Activated T-helper 9 cell treated with anti-CD3 and anti-CD28 coated beads, Interleukin-2, amount 50 U/mL, for 16 hours (primary cell): ENCODE data around the gene DDX10.

ENCODE experiments used
- DNase-seq: peaks from one replicate; pipeline ENCODE4 v3.0.0-alpha.2; 2020; ENCODE audit warnings: low read depth

DDX10 gene

DNA sequence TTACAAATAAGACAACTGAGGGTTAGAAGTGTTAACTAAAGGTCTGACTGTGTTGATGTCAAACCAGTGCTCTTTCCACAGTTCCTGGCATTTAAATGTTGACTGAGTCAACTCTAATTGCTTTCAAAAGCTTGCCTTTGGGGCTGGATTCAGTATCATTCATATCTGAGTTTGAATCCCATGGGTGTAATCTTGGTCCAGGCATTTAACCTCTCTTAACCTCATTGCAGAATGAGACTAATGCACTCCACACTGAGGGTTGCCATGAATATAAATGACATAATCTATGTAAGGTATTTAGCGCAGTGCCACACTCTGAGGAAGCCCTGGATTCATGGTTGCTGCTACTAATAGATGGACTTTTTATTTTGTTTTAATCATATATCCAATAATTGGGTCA, 274.3 kb downstream of the DDX10 start:
- DNase-seq: no peak

GRCh38 chr11:108943853-108944252, 279.0 kb downstream of the DDX10 start:
- no peak for DNase-seq

DNA sequence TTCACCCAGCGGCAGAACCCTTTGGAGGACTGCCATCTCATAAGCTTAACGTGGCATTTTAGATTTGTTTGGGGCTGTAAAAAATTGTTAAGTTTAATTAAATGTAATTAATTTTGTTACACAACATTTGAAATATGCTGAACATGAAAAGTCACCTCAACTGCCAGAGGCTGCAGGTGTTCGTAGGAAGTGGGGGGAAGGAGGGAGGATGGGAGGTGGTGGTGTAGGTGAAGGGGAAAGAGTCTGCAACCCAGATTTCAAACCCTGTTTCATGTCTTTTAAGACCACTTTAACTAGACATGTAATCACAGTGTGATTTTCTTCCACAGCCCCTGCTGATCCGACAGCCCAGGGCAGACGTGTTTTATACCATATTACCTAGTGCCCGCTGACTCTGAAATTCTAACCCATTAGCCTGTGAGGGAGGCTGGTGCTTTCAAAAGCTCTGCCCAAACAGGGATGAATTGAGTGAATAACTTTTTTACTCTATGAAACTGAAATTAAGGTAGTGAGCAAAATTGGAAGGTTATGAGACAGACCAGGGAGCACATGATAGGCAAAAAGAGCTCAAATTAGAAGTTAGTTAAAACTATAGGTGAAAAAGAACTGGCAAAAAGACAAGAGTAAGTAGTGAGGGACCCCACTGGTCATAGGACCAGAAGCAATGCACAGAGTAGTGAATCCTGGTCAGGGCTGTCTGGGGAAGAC, 279.8 kb downstream of the DDX10 start:
- DNase-seq: no peak

DNA sequence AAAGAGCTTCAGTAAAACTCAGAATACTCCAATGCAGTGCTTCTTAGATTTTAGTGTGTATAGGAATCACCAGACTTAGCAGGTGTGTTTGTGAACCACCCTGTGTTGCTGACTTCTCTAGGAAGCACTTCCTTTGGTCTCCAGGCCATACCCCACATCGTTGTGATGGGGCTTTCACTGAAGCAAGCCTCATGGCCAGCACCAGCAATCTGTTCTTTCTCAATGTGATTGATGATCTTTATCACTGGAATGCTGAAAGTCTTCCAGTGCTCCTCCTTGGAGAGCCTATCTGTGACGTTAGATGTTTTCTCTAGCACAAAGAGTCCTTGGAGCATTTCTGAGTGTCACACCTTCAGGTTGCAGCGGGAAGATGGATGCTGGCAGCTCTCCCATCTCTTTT, 280.5 kb downstream of the DDX10 start:
- no peak for DNase-seq

- DNase-seq: no peak
These were observed 283.0 kb downstream of the DDX10 start for GRCh38 chr11:108947654-108948570.

- DNase-seq: no peak
These were observed 293.7 kb downstream of the DDX10 start for GRCh38 chr11:108958368-108959104.

GRCh38 chr11:108959105-108959761, 294.4 kb downstream of the DDX10 start:
- DNase-seq: no peak

- no peak for DNase-seq
These were observed 295.0 kb downstream of the DDX10 start for GRCh38 chr11:108959874-108960273.

GRCh38 chr11:108960501-108960900, 295.6 kb downstream of the DDX10 start:
- no peak for DNase-seq

DNA sequence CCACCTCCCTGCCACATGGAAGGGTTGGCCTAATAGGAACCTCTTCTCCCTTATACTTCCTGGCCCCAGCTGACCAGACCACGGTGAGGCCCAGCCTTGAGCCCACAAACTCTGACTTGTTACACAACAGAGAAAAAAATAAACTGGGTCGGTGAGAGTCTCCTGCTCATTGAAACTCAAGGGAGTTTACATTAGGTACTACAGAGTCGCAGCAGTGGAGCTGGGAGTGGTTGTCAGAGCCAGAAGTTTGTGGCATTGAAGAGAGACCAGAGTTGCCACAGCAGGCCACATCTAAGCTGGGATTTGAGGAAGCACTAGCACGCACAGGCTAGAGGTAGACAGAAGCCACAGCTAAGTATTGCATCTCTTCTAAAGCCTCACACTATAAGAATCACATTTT, 296.2 kb downstream of the DDX10 start:
- no peak for DNase-seq

DNA sequence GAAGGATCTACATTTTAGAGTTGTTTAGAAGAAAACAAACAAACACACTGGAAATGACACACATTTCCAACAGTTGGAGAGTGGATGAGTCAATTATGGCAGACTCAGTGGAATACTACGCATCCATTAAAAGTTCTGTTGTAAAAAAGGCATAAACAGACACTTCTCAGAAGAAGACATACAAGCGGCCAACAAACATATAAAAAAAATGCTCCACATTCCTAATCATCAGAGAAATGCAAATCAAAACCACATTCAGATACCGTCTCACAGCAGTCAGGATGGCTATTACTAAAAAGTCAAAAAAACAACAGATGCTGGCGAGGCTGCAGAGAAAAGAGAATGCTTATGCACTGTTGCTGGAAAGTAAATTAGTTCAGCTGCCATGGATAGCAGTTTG, 298.2 kb downstream of the DDX10 start:
- DNase-seq: no peak

DNA sequence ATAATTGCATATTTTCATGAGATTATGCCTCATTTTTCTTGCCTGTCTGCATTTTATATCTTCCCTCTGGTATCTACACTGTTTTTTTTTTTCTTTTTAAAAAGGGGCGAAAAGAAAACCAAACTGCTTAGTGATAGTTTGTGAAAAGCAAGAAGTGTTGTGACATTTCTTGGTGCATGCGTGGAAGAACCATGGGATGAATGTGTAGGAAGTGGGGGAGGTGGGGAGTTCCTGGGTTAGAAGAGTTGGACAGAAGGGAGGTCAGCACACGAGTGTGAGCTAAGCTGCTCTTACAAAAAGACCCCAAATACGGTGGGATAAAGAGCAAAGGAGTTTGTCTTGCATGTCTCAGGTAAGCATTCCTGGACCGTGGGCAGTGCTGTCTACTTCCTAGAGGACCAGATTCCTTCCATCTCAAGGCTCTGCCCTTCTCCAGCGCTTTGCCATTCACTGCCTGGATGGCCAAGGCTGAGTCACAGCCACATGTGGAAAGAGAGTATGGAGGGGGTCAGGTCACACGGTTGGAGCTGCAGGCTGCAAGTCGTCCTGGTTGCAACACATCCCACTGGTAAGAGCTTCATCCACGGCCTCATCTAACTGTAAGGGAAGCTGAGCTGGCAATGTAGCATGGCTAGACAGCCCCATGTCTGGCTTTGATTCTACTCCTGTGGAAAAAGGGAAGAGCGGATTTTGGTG, 300.6 kb downstream of the DDX10 start:
- DNase-seq: no peak

DNA sequence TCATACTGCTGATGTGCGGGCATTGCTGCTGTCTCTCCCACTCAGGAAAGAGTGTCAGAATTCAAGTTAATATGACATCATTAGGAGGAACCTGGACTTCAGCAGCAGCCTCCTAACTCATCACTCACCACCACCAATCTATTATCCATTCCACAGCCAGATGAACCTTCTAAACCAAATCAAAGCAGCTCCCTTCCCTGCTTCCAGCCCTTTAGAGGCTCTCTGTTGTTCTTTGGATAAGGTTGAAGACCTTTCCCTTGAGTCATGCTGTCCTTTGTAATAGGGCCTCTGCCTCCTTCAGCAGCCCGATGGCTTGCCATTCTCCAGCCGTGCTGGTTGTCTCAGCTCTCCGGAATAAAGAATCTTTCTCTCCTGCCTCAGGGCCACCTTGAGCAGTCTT, 301.3 kb downstream of the DDX10 start:
- no peak for DNase-seq

DNA sequence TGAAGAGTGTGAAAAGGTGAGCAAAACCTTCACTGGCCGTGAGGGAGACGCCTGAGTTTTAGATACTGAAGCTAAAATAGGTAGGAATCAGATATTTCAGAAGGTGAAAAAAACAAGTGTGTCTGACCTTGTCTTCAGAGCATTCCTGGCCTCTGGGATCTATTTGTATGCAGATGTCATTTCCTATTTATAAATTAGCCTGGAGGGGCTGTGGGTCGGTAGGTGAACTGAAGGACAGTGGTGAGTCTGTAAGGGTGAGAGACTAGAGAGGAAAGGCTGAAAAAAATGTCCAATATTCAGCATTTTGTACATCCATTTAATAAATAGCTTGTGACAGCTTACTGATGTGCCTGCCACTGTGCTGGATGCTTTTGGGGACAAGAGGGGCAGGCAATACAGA, 302.1 kb downstream of the DDX10 start:
- no peak for DNase-seq

DNA sequence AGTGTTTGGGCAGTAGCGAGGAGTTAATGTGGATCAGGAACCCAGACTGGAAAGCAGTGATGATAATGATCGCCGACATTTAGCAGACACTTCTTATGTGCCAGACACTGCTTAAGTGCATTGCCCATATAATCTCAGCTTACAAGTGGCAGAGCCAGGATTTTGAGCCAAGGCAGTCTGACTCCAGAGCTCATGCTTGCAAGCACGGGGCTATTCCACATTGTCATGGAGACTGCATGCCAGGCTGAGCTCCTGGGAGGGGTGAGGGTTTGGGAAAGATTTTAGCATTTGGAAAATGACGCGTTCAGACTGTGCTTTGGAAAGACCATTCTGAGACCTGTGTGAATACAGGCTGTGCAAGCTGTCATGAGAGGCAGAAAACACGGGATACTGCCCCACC, 302.7 kb downstream of the DDX10 start:
- no peak for DNase-seq

- DNase-seq: no peak
These were observed 305.5 kb downstream of the DDX10 start for GRCh38 chr11:108970221-108970991.

DNA sequence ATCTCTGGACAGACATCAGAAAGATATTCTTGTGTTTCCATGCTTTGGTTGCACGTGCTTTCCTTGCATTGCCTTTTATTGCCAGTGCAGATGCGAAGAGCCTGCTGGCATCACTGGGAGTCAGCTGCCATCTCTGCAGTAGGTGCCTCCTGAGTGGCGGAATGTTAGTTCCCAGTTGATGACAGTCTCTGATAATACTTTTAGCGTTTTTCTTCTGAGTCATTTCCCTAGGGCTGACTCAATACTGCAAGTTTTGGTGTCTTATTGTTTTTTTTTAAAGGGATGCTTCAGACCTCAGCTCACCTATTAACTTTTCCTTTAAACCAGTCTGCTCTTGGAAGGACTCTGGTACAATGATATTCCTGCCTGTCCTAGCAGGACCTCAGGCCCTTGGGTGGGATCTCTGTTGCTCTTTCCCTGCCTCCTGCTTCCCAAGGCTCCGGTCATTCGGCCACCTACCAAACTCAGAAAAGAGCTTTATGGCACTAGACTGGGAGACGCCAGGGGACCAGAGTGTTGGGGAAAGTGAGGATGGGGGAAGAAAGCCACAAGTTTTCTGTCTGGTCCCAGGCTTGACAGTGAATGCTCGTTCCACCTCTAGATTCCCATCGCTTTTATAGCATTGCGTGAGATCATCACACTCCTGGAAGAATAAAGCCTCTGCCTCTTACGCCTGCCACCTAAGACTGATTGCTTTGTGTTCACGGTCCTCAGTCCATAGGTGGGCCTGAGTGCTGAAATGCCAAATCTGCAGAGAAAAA, 308.7 kb downstream of the DDX10 start:
- no peak for DNase-seq

DNA sequence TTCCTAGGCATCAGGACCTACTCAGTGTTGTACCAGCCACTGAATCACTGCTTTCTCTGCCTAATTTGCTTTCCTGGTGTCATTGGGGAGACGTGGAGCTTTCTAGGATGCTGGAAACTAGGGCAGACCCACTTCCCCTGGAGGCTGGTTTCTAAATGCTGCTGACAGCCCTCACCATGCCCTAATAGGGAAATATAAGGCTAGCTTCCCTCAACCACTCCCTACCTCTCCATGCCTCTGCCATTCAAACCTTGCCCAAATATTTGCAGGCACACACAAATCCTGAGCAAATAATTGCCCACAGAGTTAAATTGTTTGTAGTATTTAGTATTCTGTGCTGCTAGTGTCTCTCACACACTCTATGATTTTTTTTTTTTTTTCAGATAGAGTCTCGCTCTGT, 310.2 kb downstream of the DDX10 start:
- DNase-seq: no peak

DNA sequence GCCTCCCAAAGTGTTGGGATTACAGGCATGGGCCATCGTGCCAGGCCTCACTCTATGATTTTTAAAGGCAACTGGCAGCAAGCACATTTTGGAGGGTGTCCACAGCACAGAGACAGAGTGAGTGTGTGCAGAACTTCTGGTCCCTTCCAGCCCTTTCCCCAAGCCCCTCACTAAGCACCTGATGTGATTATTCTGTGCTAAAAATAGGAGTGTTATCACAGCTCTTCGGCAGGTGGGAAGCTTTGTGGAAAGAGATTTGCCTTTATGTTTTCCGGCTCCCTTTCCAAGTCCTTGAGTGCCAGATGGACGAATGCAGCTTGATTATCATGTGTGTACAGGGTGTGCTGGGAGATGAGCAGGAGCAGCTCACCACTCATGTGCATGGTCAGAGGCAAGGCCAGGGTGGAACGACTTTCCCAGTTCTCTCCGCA, 310.8 kb downstream of the DDX10 start:
- no peak for DNase-seq
